Right kidney (tissue), 9 donors: ENCODE results near the gene ALDH3B2.
"Not testable (repeated sequence)": the region's sequence is repeated elsewhere in the genome, so short reads cannot be mapped to it uniquely, and the experiment has no call there.

Experiments
- DNase-seq: peaks from one replicate; pipeline ENCODE4 v3.0.0-alpha.2; 2016
- long read RNA-seq, 8 donors: transcript quantifications; one replicate each; lab custom pipeline, GENCODE V29; 2026

Gene ALDH3B2, protein sequence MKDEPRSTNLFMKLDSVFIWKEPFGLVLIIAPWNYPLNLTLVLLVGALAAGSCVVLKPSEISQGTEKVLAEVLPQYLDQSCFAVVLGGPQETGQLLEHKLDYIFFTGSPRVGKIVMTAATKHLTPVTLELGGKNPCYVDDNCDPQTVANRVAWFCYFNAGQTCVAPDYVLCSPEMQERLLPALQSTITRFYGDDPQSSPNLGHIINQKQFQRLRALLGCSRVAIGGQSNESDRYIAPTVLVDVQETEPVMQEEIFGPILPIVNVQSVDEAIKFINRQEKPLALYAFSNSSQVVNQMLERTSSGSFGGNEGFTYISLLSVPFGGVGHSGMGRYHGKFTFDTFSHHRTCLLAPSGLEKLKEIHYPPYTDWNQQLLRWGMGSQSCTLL
- long read RNA-seq, donor 1, result 0 reads
- long read RNA-seq, donor 2, result 0 reads
- long read RNA-seq, donor 3, result 0 reads
- long read RNA-seq, donor 4, result 0 reads
- long read RNA-seq, donor 5, result 0 reads
- long read RNA-seq, donor 6, result 0 reads
- long read RNA-seq, donor 7, result 0 reads
- long read RNA-seq, donor 8, result 0 reads

DNA sequence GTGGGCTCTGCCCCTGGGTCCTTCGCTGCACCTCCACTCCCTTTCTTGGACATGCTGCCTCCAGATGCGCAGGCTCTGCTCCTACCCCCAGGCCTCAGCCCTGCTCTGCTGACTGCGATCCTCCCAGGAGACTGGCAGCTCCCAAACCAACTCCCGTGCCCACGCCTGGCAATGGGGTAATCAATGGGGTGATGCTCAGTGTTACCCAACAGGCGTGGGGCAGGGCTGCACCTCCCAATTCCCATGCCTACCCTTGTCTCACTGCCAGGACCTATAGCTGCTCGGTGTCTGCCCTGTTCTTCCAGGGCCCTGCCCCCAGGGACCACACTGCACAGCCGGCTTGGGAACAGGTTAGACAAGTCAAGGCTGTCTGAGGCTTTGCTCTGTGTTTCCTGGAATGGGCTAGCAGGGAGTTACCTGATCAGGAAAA lies at the start of gene ALDH3B2:
ALDH3B2 (minus strand) TSS at position 182 of the 430 bp plus-strand sequence. CDS start 7,688 bp downstream, outside the sequence.
- DNase-seq, result no peak

- not testable (repeated sequence) for DNase-seq
These were observed 48.6 kb upstream of the ALDH3B2 start for GRCh38 chr11:67723036-67723435.

- DNase-seq, result not testable (repeated sequence)
These were observed 41.8 kb upstream of the ALDH3B2 start for GRCh38 chr11:67716226-67716625.

GRCh38 chr11:67715801-67716200 lies 41.4 kb upstream of the ALDH3B2 start:
- not testable (repeated sequence) for DNase-seq

- not testable (repeated sequence) for DNase-seq
These were observed 39.6 kb upstream of the ALDH3B2 start for GRCh38 chr11:67713892-67714509.

- DNase-seq, result not testable (repeated sequence)
These were observed 37.3 kb upstream of the ALDH3B2 start for GRCh38 chr11:67711676-67712075.

DNA sequence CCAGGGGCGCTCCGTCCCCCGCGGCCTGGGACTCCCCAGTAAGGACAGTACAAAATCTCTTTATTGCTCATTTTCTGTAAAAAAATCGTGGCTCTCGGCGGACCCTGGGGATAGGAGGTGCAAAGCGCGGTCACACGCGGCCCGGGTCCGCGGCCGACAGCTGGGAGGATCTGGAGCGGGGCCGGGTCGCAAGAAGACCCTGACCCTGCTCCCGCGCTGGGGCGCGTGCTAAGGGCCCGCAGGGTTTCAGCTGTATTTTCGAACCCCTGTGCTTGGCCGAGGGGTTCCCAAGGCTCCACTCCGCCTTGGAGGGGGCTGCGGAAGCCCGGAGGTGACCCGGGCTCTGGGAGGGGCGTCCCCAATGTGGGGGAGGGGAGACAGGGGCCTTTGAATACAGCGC lies 36.8 kb upstream of the ALDH3B2 start:
- not testable (repeated sequence) for DNase-seq

DNA sequence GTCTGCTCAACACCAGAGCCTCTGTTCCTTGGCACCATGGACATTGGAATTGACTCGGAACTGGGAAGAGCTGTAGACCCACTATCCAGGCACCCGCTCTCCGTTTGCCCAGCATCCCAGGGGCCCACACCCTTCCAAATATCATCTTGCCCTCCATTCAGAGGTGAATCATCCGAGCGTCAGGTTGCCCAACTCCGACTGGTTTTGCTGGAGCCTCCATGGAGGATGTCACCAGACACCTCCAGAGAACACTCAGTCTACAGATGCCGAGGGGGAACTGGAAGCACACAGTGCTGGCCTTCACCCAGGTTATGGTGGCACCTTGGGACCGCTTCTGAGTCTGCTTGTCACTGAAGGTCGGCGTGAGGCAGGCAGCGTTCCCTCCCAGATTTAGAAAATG lies 35.4 kb upstream of the ALDH3B2 start:
- not testable (repeated sequence) for DNase-seq

DNA sequence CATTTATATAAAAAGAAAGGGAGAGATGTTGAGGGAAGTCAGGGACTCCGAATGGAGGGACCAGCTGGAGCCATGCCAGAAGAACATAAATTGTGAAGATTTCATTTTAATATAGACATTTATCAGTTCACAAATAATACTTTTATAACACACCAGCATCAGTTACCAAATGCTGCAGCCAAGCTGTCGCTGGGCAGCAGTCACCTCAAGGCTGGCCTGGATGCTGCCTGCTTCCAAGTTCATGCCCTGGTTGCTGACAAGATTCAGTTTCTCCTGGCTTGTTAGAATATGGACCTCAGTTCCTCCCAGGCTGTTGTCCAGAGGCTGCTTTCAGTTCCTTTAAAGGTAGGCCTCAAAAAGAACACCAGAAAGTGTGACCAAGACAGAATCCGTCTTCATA lies 30.8 kb upstream of the ALDH3B2 start:
- DNase-seq, result no peak

DNA sequence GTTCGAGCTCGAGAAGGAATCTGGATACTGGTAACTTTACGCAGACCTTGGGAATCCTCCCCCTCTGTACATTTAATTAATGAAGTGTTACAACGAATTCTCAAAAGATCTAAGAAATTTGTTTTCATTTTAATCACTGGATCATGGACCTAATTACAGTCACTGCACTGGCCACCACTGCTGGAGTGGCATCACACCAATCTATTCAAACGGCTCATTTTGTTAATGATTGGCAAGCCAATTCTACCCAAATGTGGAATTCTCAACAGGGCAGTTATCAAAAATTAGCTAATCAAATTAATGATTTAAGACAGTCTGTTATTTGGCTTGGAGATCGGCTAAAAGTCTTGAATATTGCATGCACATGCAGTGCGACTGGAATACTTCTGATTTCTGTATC lies 30.1 kb upstream of the ALDH3B2 start:
- DNase-seq, result no peak

DNA sequence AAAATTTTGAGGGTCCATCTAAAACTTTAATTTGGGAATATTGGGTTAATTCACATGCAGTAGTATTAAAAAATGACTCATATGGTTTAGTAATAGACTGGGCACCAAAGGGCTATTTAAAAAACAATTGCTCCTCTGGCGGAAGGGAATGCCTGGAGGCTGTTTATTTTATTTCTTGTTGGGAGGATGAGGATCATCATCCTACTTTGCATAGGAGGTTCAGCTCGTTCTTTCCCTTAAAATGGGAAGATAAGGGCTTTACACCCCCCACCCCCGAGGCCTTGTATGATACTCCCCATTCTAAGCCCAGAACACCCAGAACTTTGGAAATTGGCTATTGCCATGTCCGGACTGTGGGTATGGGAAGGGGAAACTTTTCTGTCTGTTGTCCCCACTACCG lies 29.3 kb upstream of the ALDH3B2 start:
- DNase-seq, result not testable (repeated sequence)

- no peak for DNase-seq
These were observed 26.3 kb upstream of the ALDH3B2 start for GRCh38 chr11:67700548-67701262.

DNA sequence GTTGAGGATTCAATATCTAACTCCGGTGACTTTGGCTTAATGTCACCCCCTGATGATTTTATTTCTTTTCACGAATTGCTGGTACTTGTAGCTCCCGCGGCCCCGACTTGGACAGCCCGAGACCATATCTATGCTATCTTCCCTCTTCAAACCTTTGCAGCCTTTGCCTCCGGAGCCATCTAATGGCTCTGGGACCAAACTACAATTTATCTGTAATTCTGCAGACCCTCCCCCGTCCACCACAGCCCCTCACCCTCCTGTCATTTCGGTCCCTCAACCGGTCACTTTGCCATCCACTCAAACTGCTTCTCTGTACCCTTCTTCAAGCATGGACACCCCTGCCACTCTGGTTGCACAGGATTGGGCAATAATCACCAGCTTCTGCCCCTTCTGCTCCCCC lies 25.7 kb upstream of the ALDH3B2 start:
- no peak for DNase-seq

DNA sequence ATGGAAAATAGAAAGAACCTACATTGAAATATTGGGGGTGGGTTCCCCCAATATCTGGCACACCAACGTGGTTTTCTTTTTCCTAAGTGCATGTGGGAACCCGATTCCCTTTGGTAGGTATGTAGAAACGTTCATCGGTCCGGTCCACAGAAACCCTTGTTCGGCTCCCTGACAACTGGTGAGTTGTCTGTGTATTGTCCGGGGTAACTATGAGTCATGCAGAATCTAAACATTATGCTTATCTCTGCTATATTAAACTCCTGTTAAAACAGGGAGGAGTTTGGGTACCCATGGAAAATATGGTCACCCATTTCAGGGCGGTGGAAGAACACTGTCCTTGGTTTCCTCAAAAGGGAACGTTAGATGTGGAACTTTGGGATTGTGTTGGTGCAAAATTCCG lies 25.1 kb upstream of the ALDH3B2 start:
- DNase-seq, result no peak

DNA sequence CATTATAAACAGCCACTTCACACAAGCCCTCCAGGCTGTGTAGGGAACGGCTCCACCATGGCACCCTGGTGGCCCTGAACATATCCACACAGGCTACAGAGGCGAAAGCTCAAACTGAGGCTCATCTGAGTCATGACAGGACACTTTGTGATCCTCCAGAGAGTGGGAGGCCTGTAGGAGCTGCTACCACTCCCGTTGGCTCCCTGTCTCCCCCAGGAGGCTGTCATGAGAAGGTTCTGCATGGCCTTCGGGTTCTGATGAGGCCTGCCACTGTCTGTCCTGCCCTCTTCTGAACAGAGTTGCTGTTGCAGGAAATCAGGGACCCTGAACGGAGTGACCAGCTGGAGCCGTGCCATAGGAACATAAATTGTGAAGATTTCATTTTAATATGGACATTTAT lies 23.8 kb upstream of the ALDH3B2 start:
- no peak for DNase-seq

- no peak for DNase-seq
These were observed 23.4 kb upstream of the ALDH3B2 start for GRCh38 chr11:67697846-67698245.

DNA sequence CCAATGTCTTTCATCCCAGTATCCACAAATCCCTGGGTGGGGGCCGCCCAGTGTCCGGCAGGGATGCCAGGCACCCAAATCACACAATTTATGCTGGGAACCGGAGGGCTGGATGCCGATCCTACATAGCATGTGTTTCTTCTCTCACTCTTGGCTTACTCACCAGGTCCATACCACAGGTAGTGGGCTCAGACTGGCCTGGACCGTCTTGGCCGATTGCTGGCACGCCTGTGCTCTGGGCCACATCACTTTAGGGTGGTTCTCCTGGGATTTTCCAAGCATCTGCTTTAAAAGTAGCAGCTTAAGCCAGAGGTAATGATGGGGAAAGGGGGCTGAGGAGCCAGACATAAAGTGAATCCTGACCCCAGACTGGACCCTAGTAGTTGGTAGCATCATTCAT lies 22.6 kb upstream of the ALDH3B2 start:
- DNase-seq, result no peak

DNA sequence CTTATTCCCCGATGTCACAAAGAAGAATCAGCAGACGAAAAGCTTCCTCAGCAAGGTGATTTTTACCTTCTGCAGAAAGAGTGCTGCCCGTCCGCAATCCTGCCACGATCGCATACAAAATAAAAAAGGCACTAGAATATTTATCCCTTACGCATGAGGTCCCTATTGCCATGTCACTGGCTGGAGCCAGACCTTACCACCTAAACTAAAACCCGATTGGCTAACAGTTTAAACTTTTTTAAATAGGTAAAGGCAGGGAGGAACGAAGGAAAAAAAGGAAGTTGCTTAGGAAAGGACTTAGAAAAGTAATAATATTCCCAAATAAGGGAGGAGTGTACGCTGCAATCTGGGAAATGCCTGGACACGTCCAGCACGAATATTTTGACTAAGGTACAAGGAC lies 21.2 kb upstream of the ALDH3B2 start:
- no peak for DNase-seq

GRCh38 chr11:67694875-67695555 lies 20.6 kb upstream of the ALDH3B2 start:
- no peak for DNase-seq

DNA sequence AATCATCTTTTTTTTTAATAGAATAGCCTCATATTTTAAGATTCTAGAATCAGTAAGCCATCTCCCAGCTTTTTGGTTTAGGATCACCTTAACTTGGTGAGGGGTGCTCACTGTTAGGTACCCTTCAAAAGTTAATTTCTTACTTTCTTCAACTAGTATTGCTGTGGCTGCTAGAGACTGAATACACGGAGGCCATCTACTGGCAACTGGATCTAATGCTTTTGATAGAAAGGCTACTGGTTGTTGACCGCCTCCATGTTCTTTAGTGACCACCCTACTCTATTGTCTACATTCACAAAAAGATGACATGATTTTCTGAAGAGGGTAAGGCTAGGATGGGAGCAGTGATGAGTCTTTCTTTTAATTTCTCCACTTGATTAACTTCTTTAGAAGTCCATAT lies 16.7 kb upstream of the ALDH3B2 start:
- DNase-seq, result no peak

DNA sequence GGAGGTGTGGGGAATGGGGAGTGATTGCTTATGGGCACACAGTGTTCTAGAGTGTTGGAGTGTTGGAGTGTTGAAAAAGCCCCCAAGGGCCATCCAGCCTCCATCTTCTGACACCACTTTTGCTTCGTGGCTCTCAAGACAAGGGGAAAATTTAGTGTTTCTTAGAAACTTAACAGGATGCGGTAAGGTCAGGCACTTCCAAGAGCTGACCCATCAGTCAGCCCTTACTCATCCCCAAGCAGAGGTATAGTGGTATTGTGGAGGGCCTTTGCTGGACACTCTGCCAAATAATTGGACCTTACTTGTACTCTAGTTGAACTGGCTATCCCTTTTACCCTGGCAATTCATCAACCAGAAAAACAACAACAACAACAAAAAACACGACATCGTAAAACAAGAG lies 14.8 kb upstream of the ALDH3B2 start:
- DNase-seq, result no peak

DNA sequence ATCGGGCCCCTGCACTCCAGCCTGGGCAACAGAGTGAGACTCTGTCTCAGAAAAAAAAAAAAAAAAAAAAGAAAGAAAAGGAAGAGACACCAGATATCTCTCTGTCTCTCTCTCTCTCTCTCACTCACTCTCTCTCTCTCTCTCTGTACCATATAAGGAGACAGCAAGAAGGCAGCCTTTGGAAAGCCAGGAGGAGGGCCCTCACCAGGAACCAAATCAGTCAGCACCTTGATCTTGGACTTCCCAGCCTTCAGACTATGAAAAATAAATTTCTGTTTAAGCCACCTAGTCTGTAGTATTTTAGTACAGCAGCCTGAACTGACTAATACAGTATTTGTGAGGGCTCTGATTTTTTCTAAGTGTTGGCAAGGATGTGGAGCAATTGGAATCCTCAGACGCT lies 13.6 kb upstream of the ALDH3B2 start:
- DNase-seq, result no peak
